SK-N-SH treated with all-trans-retinoic acid at 6 μM for 48 hours (cell line): ENCODE data around the gene KCNK1.

Experiments used
- ATAC-seq: fragments of 200-7000 bp; cut with Tn5 transposase; 3 replicates; pipeline ENCODE4 v1.9.1; 2020; ENCODE audit warnings: mild to moderate bottlenecking, moderate library complexity
- CSDC2 ChIP-seq: fragments of 250-450 bp; sonication (Bioruptor Pico); IDR thresholded peaks from 2 replicates; pipeline ENCODE4 v1.5.0; 2020; ENCODE audit warnings: mild to moderate bottlenecking, moderate library complexity
- ESRRG ChIP-seq: fragments of 250-450 bp; sonication (Bioruptor Pico); IDR thresholded peaks from 2 replicates; pipeline ENCODE4 v1.6.1; 2021; ENCODE audit warnings: mild to moderate bottlenecking
- GLIS3 ChIP-seq: fragments of 250-450 bp; sonication (Bioruptor Pico); IDR thresholded peaks from 2 replicates; pipeline ENCODE4 v1.5.0; 2020; ENCODE audit warnings: mild to moderate bottlenecking, moderate library complexity
- ISL1 ChIP-seq: fragments of 250-450 bp; sonication (Bioruptor Pico); IDR thresholded peaks from 2 replicates; pipeline ENCODE4 v2.1.2; 2022; ENCODE audit warnings: mild to moderate bottlenecking, moderate library complexity
- RARB ChIP-seq: fragments of 250-450 bp; sonication (Bioruptor Pico); IDR thresholded peaks from 2 replicates; pipeline ENCODE4 v1.8.0; 2021; ENCODE audit warnings: mild to moderate bottlenecking, moderate library complexity
- TCF4 ChIP-seq: fragments of 250-450 bp; sonication (Bioruptor Pico); IDR thresholded peaks from 2 replicates; pipeline ENCODE4 v1.8.0; 2021; ENCODE audit warnings: mild to moderate bottlenecking, moderate library complexity, borderline replicate concordance
- TOX ChIP-seq: fragments of 250-450 bp; sonication (Bioruptor Pico); IDR thresholded peaks from 2 replicates; pipeline ENCODE4 v1.8.0; 2021; ENCODE audit warnings: mild to moderate bottlenecking, moderate library complexity, borderline replicate concordance
- ZC3H10 ChIP-seq: fragments of 250-450 bp; sonication (Bioruptor Pico); IDR thresholded peaks from 2 replicates; pipeline ENCODE4 v1.5.1; 2021; ENCODE audit warnings: mild to moderate bottlenecking, moderate library complexity
- ZFP3 ChIP-seq: fragments of 250-450 bp; sonication (Bioruptor Pico); IDR thresholded peaks from 2 replicates; pipeline ENCODE4 v1.5.0; 2020; ENCODE audit warnings: mild to moderate bottlenecking, moderate library complexity
- ZFP30 ChIP-seq: fragments of 450-650 bp; formaldehyde crosslinking; IDR thresholded peaks from 2 replicates; pipeline ENCODE4 v1.5.0; 2022; ENCODE audit warnings: mild to moderate bottlenecking, moderate library complexity
- ZNF70 ChIP-seq: fragments of 450-650 bp; formaldehyde crosslinking; IDR thresholded peaks from 2 replicates; pipeline ENCODE4 v1.5.0; 2020; ENCODE audit warnings: mild to moderate bottlenecking, moderate library complexity
- ZNF8 ChIP-seq: fragments of 450-650 bp; formaldehyde crosslinking; IDR thresholded peaks from 2 replicates; pipeline ENCODE4 v1.5.0; 2020; ENCODE audit warnings: mild to moderate bottlenecking, moderate library complexity
- TF ChIP-seq, protein P1 (sequence below): fragments of 250-450 bp; sonication (Bioruptor Pico); IDR thresholded peaks from 2 replicates; pipeline ENCODE4 v1.5.1; 2021; ENCODE audit warnings: mild to moderate bottlenecking, moderate library complexity
- TF ChIP-seq, protein P2 (sequence below): fragments of 250-450 bp; sonication (Bioruptor Pico); IDR thresholded peaks from 2 replicates; pipeline ENCODE4 v1.8.0; 2021; ENCODE audit warnings: low read depth, mild to moderate bottlenecking, moderate library complexity, borderline replicate concordance
- TF ChIP-seq, protein P3 (sequence below): fragments of 250-450 bp; sonication (Bioruptor Pico); IDR thresholded peaks from 2 replicates; pipeline ENCODE4 v1.5.0; 2020; ENCODE audit warnings: mild to moderate bottlenecking, moderate library complexity
- TF ChIP-seq, protein P4 (sequence below): fragments of 250-450 bp; sonication (Bioruptor Pico); IDR thresholded peaks from 2 replicates; pipeline ENCODE4 v1.8.0; 2020; ENCODE audit warnings: mild to moderate bottlenecking, moderate library complexity, borderline replicate concordance
- TF ChIP-seq, protein P5 (sequence below): fragments of 250-450 bp; sonication (Bioruptor Pico); IDR thresholded peaks from 2 replicates; pipeline ENCODE4 v1.5.1; 2020; ENCODE audit warnings: low read depth, mild to moderate bottlenecking, moderate library complexity

Gene KCNK1

DNA sequence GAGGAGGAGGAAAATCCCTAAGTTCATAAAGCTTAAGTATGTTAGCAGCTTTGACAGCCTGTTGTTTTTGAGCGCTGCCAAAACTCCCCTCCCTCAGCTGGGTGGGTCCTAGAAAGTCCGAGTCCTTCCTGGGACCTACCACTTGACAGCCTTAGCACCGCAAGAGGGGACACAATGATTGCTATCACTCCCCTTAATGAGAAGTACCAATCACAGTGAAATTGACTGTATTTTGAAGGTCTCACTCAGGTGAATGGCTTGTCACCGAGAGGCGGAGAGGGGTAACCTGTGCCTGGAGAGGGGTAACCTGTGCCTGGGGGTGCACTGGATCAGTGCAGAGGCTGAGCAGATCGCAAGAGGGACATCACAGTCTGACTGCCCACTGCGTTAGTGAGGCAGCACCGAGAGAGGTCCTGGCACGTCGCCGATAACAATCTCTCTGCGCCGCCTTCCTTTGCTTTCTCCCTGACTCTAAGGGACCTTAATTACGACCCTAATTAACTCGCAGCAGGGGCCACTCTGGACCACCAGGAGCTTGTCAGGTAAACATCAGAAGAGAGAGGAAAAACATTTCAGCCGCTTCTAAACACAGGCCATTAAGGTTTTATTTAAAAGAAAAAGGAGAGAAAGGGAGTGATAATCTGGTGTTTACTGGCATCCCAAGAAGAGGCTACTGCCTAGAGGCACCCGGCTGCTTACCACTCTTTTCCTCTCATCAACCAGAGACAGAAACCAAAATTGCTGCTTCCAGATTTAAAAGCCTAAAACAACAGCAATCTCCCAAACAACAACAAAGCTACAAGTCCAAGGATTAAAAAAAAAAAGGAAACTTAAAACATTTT is 25.7 kb upstream of the KCNK1 start:
- peak; percentile 33; the same call in 1 of the 3 replicates for ATAC-seq
- TF ChIP-seq ISL1 (no peak), ZFP30 (no peak), ESRRG (CRISPR knock-in tag) (no peak), TCF4 (no peak), ZC3H10 (no peak), ZNF70 (CRISPR knock-in tag) (no peak), CSDC2 (CRISPR knock-in tag) (no peak), ZFP3 (CRISPR knock-in tag) (no peak), GLIS3 (no peak), TOX (no peak), ZNF8 (CRISPR knock-in tag) (no peak), RARB (CRISPR knock-in tag) (no peak)
- TF ChIP-seq, protein P1, sequence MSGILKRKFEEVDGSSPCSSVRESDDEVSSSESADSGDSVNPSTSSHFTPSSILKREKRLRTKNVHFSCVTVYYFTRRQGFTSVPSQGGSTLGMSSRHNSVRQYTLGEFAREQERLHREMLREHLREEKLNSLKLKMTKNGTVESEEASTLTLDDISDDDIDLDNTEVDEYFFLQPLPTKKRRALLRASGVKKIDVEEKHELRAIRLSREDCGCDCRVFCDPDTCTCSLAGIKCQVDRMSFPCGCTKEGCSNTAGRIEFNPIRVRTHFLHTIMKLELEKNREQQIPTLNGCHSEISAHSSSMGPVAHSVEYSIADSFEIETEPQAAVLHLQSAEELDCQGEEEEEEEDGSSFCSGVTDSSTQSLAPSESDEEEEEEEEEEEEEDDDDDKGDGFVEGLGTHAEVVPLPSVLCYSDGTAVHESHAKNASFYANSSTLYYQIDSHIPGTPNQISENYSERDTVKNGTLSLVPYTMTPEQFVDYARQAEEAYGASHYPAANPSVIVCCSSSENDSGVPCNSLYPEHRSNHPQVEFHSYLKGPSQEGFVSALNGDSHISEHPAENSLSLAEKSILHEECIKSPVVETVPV (CRISPR knock-in tag): no peak
- TF ChIP-seq, protein P2, sequence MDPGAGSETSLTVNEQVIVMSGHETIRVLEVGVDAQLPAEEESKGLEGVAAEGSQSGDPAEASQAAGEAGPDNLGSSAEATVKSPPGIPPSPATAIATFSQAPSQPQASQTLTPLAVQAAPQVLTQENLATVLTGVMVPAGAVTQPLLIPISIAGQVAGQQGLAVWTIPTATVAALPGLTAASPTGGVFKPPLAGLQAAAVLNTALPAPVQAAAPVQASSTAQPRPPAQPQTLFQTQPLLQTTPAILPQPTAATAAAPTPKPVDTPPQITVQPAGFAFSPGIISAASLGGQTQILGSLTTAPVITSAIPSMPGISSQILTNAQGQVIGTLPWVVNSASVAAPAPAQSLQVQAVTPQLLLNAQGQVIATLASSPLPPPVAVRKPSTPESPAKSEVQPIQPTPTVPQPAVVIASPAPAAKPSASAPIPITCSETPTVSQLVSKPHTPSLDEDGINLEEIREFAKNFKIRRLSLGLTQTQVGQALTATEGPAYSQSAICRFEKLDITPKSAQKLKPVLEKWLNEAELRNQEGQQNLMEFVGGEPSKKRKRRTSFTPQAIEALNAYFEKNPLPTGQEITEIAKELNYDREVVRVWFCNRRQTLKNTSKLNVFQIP: no peak
- TF ChIP-seq, protein P3, sequence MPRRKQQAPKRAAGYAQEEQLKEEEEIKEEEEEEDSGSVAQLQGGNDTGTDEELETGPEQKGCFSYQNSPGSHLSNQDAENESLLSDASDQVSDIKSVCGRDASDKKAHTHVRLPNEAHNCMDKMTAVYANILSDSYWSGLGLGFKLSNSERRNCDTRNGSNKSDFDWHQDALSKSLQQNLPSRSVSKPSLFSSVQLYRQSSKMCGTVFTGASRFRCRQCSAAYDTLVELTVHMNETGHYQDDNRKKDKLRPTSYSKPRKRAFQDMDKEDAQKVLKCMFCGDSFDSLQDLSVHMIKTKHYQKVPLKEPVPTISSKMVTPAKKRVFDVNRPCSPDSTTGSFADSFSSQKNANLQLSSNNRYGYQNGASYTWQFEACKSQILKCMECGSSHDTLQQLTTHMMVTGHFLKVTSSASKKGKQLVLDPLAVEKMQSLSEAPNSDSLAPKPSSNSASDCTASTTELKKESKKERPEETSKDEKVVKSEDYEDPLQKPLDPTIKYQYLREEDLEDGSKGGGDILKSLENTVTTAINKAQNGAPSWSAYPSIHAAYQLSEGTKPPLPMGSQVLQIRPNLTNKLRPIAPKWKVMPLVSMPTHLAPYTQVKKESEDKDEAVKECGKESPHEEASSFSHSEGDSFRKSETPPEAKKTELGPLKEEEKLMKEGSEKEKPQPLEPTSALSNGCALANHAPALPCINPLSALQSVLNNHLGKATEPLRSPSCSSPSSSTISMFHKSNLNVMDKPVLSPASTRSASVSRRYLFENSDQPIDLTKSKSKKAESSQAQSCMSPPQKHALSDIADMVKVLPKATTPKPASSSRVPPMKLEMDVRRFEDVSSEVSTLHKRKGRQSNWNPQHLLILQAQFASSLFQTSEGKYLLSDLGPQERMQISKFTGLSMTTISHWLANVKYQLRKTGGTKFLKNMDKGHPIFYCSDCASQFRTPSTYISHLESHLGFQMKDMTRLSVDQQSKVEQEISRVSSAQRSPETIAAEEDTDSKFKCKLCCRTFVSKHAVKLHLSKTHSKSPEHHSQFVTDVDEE (CRISPR knock-in tag): no peak
- TF ChIP-seq, protein P4, sequence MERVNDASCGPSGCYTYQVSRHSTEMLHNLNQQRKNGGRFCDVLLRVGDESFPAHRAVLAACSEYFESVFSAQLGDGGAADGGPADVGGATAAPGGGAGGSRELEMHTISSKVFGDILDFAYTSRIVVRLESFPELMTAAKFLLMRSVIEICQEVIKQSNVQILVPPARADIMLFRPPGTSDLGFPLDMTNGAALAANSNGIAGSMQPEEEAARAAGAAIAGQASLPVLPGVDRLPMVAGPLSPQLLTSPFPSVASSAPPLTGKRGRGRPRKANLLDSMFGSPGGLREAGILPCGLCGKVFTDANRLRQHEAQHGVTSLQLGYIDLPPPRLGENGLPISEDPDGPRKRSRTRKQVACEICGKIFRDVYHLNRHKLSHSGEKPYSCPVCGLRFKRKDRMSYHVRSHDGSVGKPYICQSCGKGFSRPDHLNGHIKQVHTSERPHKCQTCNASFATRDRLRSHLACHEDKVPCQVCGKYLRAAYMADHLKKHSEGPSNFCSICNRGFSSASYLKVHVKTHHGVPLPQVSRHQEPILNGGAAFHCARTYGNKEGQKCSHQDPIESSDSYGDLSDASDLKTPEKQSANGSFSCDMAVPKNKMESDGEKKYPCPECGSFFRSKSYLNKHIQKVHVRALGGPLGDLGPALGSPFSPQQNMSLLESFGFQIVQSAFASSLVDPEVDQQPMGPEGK: no peak

DNA sequence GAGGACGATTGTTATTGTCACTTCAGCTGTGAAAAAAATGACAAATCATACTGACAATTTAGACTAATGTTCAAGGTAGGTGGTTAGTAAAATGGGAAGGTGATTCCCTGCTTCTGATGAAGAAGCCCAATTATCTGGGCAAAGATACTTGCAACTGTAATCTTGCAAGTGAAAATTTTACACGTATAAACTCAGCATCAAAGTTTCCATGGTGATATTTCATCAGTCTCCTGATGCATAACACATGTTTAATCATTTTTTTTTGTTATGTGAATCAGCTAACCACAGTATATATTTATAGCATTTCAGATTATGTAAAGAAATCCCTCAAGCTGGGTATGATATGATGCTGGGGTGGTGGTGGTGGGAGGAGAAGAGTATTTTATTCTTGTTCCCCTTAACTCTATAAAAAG is 16.4 kb upstream of the KCNK1 start:
- ATAC-seq: peak; percentile 48; the same call in 2 of the 3 replicates
- no peak for TF ChIP-seq CSDC2 (CRISPR knock-in tag)
- TF ChIP-seq ZFP30: no peak
- TF ChIP-seq, protein P4: no peak
- TF ChIP-seq, protein P1 (CRISPR knock-in tag): no peak

DNA sequence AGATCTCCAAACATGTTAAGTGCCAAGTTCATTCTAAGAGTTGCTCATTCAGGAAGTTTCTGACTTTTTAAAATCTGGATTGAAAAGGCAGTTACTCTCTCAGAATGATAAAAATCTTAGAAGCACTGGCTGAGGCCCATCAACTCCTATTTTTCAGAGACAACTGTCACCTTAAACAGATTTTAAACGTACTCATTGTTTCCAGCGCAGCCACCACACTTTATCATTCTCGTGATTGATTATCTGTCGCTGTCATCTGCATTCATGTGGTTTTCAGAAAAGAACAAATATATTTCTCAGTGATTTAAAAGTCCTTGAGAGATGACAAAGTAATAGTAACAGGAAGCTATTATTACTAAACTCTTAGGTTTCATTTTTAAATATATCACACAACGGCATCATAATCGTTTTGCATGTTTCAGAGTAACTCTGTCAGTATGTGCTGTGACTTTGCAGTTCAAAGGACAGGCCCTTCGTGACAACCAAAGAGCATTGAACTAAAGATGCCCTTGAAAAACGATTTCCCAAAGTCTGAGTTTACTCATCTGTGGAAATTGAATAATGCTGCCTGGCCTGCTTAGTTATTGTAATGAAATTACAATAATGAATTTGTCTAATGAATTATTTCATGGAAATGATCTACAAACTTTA is 14.9 kb upstream of the KCNK1 start:
- ATAC-seq: peak; percentile 58
- no peak for TF ChIP-seq ZFP30
- TF ChIP-seq, protein P5, sequence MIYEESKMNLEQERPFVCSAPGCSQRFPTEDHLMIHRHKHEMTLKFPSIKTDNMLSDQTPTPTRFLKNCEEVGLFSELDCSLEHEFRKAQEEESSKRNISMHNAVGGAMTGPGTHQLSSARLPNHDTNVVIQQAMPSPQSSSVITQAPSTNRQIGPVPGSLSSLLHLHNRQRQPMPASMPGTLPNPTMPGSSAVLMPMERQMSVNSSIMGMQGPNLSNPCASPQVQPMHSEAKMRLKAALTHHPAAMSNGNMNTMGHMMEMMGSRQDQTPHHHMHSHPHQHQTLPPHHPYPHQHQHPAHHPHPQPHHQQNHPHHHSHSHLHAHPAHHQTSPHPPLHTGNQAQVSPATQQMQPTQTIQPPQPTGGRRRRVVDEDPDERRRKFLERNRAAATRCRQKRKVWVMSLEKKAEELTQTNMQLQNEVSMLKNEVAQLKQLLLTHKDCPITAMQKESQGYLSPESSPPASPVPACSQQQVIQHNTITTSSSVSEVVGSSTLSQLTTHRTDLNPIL (CRISPR knock-in tag): no peak
- peak; percentile 21; the same call in 1 of the 2 replicates for TF ChIP-seq TCF4
- TF ChIP-seq RARB (CRISPR knock-in tag): no peak
- peak; percentile 90 for TF ChIP-seq ISL1
- TF ChIP-seq, protein P3 (CRISPR knock-in tag): 0 out of 2 replicates have a peak, but pooled peaks have one; percentile 60
- TF ChIP-seq, protein P4: peak; percentile 63; the same call in 1 of the 2 replicates
- TF ChIP-seq CSDC2 (CRISPR knock-in tag): no peak
- TF ChIP-seq, all 23 proteins: peak for 4
